Caco-2 (cell line): ENCODE measurements around the gene NKX1-1. TPM values are rescaled to one million over a fixed set of nuclear protein-coding genes. Genes with fewer than 3 reads are reported as not detected.

Source experiments
- BruUV-seq: library from RNA; stranded (reverse); fragments of 400-500 nt; replicated peaks from 2 replicates; lab custom pipeline; 2021; lab: Mats Ljungman, UMichigan
- CTCF ChIA-PET: fragments of 300-600 bp; sonication (Branson Sonifier 250); formaldehyde crosslinking; loops from one replicate; lab custom pipeline; 2022; ENCODE audit warnings: antibody characterized with exemption; lab: Charles Lee
- POLR2A ChIA-PET: fragments of 300-600 bp; sonication (Branson Sonifier 250); formaldehyde crosslinking; loops from one replicate; lab custom pipeline; 2022; ENCODE audit warnings: antibody characterized with exemption; lab: Charles Lee
- DNase-seq, 2 experiments: peaks; one replicate each; pipeline versions ENCODE4 v3.0.0 to v3.0.0-alpha.2; 2020 to 2022
- H3K27me3 ChIP-seq: replicated peaks from 2 replicates; pipeline ENCODE4 v1.6.0; 2011; ENCODE audit warnings: low read length; ENCODE audit not compliant: control insufficient read depth, insufficient read depth
- H3K36me3 ChIP-seq: 2 replicates; pipeline ENCODE4 v1.5.1; 2011; ENCODE audit warnings: low read length; ENCODE audit not compliant: control insufficient read depth, insufficient read depth
- H3K4me1 ChIP-seq: fragments of 250-450 bp; sonication (Bioruptor Pico); 2 replicates; pipeline ENCODE4 v1.5.1; 2020; ENCODE audit warnings: mild to moderate bottlenecking
- H3K4me3 ChIP-seq: 2 replicates; pipeline ENCODE4 v1.5.1; 2011; ENCODE audit warnings: low read depth, mild to moderate bottlenecking, control low read depth, low read length
- H3K9me3 ChIP-seq: fragments of 250-450 bp; sonication (Bioruptor Pico); 2 replicates; pipeline ENCODE4 v1.5.1; 2020; ENCODE audit warnings: mild to moderate bottlenecking, moderate library complexity
- H3K27ac Mint-ChIP-seq: one replicate; pipeline ENCODE4 v1.8.0; 2022; ENCODE audit warnings: mixed read lengths; ENCODE audit not compliant: unreplicated experiment
- H3K27me3 Mint-ChIP-seq: one replicate; pipeline ENCODE4 v1.8.0; 2022; ENCODE audit warnings: mixed read lengths; ENCODE audit not compliant: insufficient read depth, unreplicated experiment
- H3K36me3 Mint-ChIP-seq: one replicate; pipeline ENCODE4 v1.8.0; 2022; ENCODE audit warnings: mild to moderate bottlenecking, mixed read lengths; ENCODE audit not compliant: insufficient read depth, unreplicated experiment
- H3K4me1 Mint-ChIP-seq: one replicate; pipeline ENCODE4 v1.8.0; 2022; ENCODE audit warnings: low read depth, mixed read lengths; ENCODE audit not compliant: unreplicated experiment
- H3K4me3 Mint-ChIP-seq: one replicate; pipeline ENCODE4 v1.8.0; 2022; ENCODE audit warnings: mild to moderate bottlenecking, moderate library complexity, mixed read lengths; ENCODE audit not compliant: unreplicated experiment
- H3K9me3 Mint-ChIP-seq: one replicate; pipeline ENCODE4 v1.8.0; 2022; ENCODE audit warnings: mixed read lengths; ENCODE audit not compliant: unreplicated experiment
- intact Hi-C: fragments of 100-400 bp; cut with micrococcal nuclease; formaldehyde crosslinking; loops from one replicate; pipeline ENCODE4 v1.10.0; 2022; ENCODE audit not compliant: unreplicated experiment
- total RNA-seq: library from RNA; stranded (reverse); gene quantifications from 2 replicates; pipeline ENCODE4 v1.2.3, GENCODE V29; 2022
- TF ChIP-seq, protein P1 (sequence below), 2 experiments: fragments of 200-600 bp in 1 of 2; IDR thresholded peaks; 1 replicate in 1 of 2; 2 replicates in 1 of 2; pipeline versions ENCODE4 v1.5.1 to v1.8.0; 2011 to 2022; ENCODE audit warnings: antibody characterized with exemption in 1 of 2, control low read depth in 1 of 2, inconsistent platforms in 1 of 2, low read depth in 1 of 2, low read length in 1 of 2, mild to moderate bottlenecking in 1 of 2, moderate library complexity in 1 of 2; ENCODE audit not compliant: insufficient read depth in 1 of 2, severe bottlenecking in 1 of 2, unreplicated experiment in 1 of 2

NKX1-1 gene
- total RNA-seq, 1 experiment from 2014 or later, result not detected

DNA sequence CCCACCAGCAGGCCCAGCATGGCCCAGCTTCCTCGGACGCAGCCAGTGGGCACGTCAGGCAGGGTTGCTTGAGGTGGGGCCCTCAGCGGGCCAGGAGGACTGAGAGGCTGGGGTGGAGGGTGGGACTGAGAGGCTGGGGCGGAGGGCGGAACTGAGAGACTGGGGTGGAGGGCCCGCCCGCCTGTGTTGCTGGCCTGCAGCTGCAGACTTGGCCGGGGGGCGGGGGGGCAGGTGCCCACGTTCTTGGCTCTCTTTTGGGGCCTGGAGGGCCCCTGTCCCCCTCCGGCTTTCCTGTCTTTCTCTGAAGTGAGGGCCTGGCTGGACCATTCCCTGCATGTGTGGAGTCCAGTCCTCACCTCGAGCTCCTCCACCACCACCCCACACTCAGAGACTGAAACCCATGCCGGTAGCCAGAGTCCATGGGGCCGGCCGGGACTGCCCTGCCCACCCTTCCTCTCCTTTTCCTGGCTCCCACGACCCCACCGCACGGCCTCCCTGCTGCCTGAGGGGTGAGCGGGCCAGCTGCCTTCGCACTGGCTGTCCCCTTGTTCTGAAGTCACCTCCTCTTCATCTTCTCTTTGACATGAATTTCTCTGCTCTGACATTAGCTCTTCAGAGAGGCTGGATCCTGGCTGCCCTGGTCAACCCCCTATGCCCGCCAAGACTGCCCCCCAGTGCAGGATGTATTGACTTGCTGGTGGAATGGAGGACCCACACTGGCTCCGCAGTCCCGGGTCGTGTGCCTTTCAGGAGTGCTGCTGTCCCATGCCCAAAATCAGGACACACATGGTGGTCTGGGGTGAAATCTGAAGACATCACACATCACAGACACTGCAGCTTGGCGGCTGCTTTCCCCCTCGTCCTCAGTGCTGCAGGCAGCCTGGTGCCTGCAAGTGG is 10.1 kb upstream of the NKX1-1 start:
- no peak overlapping the region for H3K4me3 ChIP-seq
- H3K27me3 ChIP-seq, result no peaks in the 10 kb centered on the region
- TF ChIP-seq, protein P1, sequence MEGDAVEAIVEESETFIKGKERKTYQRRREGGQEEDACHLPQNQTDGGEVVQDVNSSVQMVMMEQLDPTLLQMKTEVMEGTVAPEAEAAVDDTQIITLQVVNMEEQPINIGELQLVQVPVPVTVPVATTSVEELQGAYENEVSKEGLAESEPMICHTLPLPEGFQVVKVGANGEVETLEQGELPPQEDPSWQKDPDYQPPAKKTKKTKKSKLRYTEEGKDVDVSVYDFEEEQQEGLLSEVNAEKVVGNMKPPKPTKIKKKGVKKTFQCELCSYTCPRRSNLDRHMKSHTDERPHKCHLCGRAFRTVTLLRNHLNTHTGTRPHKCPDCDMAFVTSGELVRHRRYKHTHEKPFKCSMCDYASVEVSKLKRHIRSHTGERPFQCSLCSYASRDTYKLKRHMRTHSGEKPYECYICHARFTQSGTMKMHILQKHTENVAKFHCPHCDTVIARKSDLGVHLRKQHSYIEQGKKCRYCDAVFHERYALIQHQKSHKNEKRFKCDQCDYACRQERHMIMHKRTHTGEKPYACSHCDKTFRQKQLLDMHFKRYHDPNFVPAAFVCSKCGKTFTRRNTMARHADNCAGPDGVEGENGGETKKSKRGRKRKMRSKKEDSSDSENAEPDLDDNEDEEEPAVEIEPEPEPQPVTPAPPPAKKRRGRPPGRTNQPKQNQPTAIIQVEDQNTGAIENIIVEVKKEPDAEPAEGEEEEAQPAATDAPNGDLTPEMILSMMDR (IDR thresholded peaks at IDR 0.05; ENCODE audit: insufficient read depth in 1 of 2, low read depth in 1 of 2, low read length in 1 of 2, severe bottlenecking in 1 of 2, unreplicated experiment in 1 of 2), result no peak
- DNase-seq, result no peak
- BruUV-seq, result no TSS peak
- no peaks in the 10 kb centered on the region for H3K36me3 ChIP-seq
- no peaks in the 10 kb centered on the region for H3K4me1 ChIP-seq
- ChIA-PET CTCF (no interaction called here), POLR2A (no interaction called here)
- H3K4me1 Mint-ChIP-seq, result no peaks in the 10 kb centered on the region
- H3K9me3 Mint-ChIP-seq, result no peaks in the 10 kb centered on the region
- no peak overlapping the region for H3K27ac Mint-ChIP-seq
- intact Hi-C loops, result no loop called here
- H3K27me3 Mint-ChIP-seq, result peaks cover 4% of the 10 kb centered on the region
- no peaks in the 10 kb centered on the region for H3K9me3 ChIP-seq
- H3K4me3 Mint-ChIP-seq, result no peak overlapping the region
- peaks cover 6% of the 10 kb centered on the region for H3K36me3 Mint-ChIP-seq

DNA sequence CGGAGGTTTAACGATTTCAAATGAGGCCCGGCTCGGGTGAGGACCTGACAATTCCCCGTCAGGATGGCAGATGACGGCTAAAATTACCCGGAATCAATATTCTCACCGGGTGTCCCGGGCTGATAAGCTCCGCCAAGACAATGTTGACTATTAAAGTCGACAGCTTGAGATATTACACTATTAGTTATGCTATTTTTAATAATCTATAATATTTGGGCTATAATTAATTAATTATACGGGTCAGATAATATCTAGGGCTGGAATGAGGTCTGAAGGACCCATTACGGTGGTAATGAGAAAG is 9.4 kb upstream of the NKX1-1 start:
- peaks cover 4% of the 10 kb centered on the region for H3K27me3 Mint-ChIP-seq
- intact Hi-C loops, result no loop called here
- Histone ChIP-seq H3K36me3 (no peaks in the 10 kb centered on the region), H3K4me1 (no peaks in the 10 kb centered on the region), H3K9me3 (no peaks in the 10 kb centered on the region), H3K27me3 (no peaks in the 10 kb centered on the region), H3K4me3 (no peak overlapping the region)
- TF ChIP-seq, protein P1 (IDR thresholded peaks at IDR 0.05; ENCODE audit: insufficient read depth in 1 of 2, low read depth in 1 of 2, low read length in 1 of 2, severe bottlenecking in 1 of 2, unreplicated experiment in 1 of 2), result no peak
- no peak overlapping the region for H3K27ac Mint-ChIP-seq
- POLR2A ChIA-PET, result no interaction called here
- no peaks in the 10 kb centered on the region for H3K9me3 Mint-ChIP-seq
- no peak overlapping the region for H3K4me3 Mint-ChIP-seq
- H3K4me1 Mint-ChIP-seq, result no peaks in the 10 kb centered on the region
- CTCF ChIA-PET, result no interaction called here
- peaks cover 6% of the 10 kb centered on the region for H3K36me3 Mint-ChIP-seq
- no peak for DNase-seq
- no TSS peak for BruUV-seq

DNA sequence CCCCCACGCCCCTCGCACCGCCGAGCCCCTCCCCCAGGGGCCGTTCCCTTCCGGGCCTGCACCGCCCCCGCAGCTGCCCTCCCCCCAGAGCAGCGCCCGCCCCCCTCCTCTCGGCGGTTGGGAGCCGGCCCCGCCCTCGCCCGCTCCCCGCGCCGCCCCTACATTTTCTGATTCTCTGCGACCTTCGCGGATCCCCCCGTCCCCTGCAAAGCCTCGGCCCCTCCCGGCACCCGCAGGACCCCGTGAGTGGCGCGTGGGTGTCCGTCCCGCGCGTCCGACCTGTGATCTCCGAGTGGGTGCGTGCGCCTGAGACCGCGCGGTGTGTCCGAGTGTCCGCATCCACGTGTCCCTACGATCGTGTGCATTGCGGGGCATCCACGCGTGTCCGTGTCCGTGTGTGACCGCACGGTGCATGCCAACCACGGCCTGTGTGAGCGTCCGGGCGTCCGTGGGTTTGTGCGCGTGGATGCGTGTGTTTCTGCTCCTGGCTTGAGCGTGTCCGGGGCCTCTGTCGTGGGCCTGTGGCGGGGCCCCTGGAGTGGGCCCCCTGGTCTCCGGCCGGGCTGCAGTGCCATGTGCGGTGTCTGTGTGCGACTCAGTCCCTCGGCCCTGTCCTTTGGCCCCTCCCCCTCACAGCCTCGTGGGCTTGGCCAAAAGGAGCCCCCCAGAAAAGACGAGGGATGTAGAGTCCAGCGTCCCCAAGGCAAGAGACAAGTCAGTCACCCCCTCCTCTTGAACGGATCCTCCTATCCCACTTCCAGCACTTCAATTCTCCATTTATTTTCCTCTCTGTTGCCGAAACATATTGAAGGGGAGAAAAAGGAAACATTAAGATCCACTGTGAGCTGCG is 8.8 kb upstream of the NKX1-1 start:
- Histone ChIP-seq H3K4me1 (no peaks in the 10 kb centered on the region), H3K36me3 (no peaks in the 10 kb centered on the region), H3K27me3 (no peaks in the 10 kb centered on the region), H3K9me3 (no peaks in the 10 kb centered on the region), H3K4me3 (no peak overlapping the region)
- BruUV-seq, result no TSS peak
- intact Hi-C loops, result no loop called here
- Mint-ChIP-seq H3K9me3 (no peaks in the 10 kb centered on the region), H3K4me1 (no peaks in the 10 kb centered on the region), H3K36me3 (peaks cover 6% of the 10 kb centered on the region), H3K27me3 (peaks cover 4% of the 10 kb centered on the region), H3K27ac (no peak overlapping the region), H3K4me3 (no peak overlapping the region)
- no peak for DNase-seq
- ChIA-PET POLR2A (no interaction called here), CTCF (no interaction called here)
- TF ChIP-seq, protein P1 (IDR thresholded peaks at IDR 0.05; ENCODE audit: insufficient read depth in 1 of 2, low read depth in 1 of 2, low read length in 1 of 2, severe bottlenecking in 1 of 2, unreplicated experiment in 1 of 2), result no peak
